SK-N-SH treated with all-trans-retinoic acid at 6 μM for 48 hours (cell line): ENCODE results near the gene OFD1.

Experiments
- CREB5 ChIP-seq: fragments of 250-450 bp; sonication (Bioruptor Pico); IDR thresholded peaks from 2 replicates; pipeline ENCODE4 v1.5.1; 2020; ENCODE audit warnings: low read depth, mild to moderate bottlenecking, moderate library complexity
- CSRNP3 ChIP-seq: fragments of 250-450 bp; sonication (Bioruptor Pico); IDR thresholded peaks from 2 replicates; pipeline ENCODE4 v1.5.1; 2021; ENCODE audit warnings: mild to moderate bottlenecking, moderate library complexity
- PATZ1 ChIP-seq: fragments of 250-450 bp; sonication (Bioruptor Pico); IDR thresholded peaks from 2 replicates; pipeline ENCODE4 v1.8.0; 2020; ENCODE audit warnings: mild to moderate bottlenecking, moderate library complexity, borderline replicate concordance
- PPARA ChIP-seq: fragments of 250-450 bp; sonication (Bioruptor Pico); IDR thresholded peaks from 2 replicates; pipeline ENCODE4 v1.5.0; 2020; ENCODE audit warnings: mild to moderate bottlenecking, borderline replicate concordance
- TCF4 ChIP-seq: fragments of 250-450 bp; sonication (Bioruptor Pico); IDR thresholded peaks from 2 replicates; pipeline ENCODE4 v1.8.0; 2021; ENCODE audit warnings: mild to moderate bottlenecking, moderate library complexity, borderline replicate concordance
- TOX ChIP-seq: fragments of 250-450 bp; sonication (Bioruptor Pico); IDR thresholded peaks from 2 replicates; pipeline ENCODE4 v1.8.0; 2021; ENCODE audit warnings: mild to moderate bottlenecking, moderate library complexity, borderline replicate concordance
- ZC3H10 ChIP-seq: fragments of 250-450 bp; sonication (Bioruptor Pico); IDR thresholded peaks from 2 replicates; pipeline ENCODE4 v1.5.1; 2021; ENCODE audit warnings: mild to moderate bottlenecking, moderate library complexity
- ZFP3 ChIP-seq: fragments of 250-450 bp; sonication (Bioruptor Pico); IDR thresholded peaks from 2 replicates; pipeline ENCODE4 v1.5.0; 2020; ENCODE audit warnings: mild to moderate bottlenecking, moderate library complexity
- ZFP30 ChIP-seq: fragments of 450-650 bp; formaldehyde crosslinking; IDR thresholded peaks from 2 replicates; pipeline ENCODE4 v1.5.0; 2022; ENCODE audit warnings: mild to moderate bottlenecking, moderate library complexity
- ZNF565 ChIP-seq: fragments of 450-650 bp; formaldehyde crosslinking; conservative IDR thresholded peaks from 2 replicates; pipeline ENCODE4 v1.5.0; 2020; ENCODE audit warnings: low read depth, mild to moderate bottlenecking, moderate library complexity

- TF ChIP-seq CREB5 (CRISPR knock-in tag) (no peak), ZFP30 (CRISPR knock-in tag) (no peak), TOX (CRISPR knock-in tag) (no peak), ZFP3 (CRISPR knock-in tag) (no peak), PPARA (CRISPR knock-in tag) (no peak), CSRNP3 (CRISPR knock-in tag) (no peak), ZC3H10 (CRISPR knock-in tag) (no peak), PATZ1 (CRISPR knock-in tag) (no peak), ZNF565 (no peak), TCF4 (CRISPR knock-in tag) (no peak)
Observed at GRCh38 chrX:13816643-13817627, 82.4 kb downstream of the OFD1 start, which contains the start of gene GPM6B.
